HepG2 (cell line): ENCODE measurements around the gene LRR1. TPM values are rescaled to one million over a fixed set of nuclear protein-coding genes. Genes with fewer than 3 reads are reported as not detected.
A peak's percentile ranks its signal among the peaks of the same experiment; 100 is the strongest.

Experiments
- ARNT2 ChIP-seq: sonication (generic); formaldehyde crosslinking; IDR thresholded peaks from 2 replicates; pipeline ENCODE4 v1.8.0; 2022; ENCODE audit warnings: mild to moderate bottlenecking, low read depth, missing genetic modification reagents, moderate library complexity
- BCL6 ChIP-seq: IDR thresholded peaks from 2 replicates; pipeline ENCODE4 v1.6.1; 2016; ENCODE audit warnings: missing genetic modification reagents, missing compliant biosample characterization
- CCDC6 ChIP-seq: sonication (generic); formaldehyde crosslinking; IDR thresholded peaks from 2 replicates; pipeline ENCODE4 v1.8.1; 2022; ENCODE audit warnings: mild to moderate bottlenecking, missing genetic modification reagents, moderate library complexity
- FOXC1 ChIP-seq: sonication (generic); formaldehyde crosslinking; IDR thresholded peaks from 2 replicates; pipeline ENCODE4 v1.8.0; 2022; ENCODE audit warnings: mild to moderate bottlenecking, missing genetic modification reagents, borderline replicate concordance
- HNF4A ChIP-seq: sonication (generic); formaldehyde crosslinking; IDR thresholded peaks from 2 replicates; pipeline ENCODE4 v1.4.0; 2020; ENCODE audit warnings: missing genetic modification reagents
- KDM5A ChIP-seq: fragments of 200-600 bp; sonication (generic); IDR thresholded peaks from 2 replicates; pipeline ENCODE4 v1.7.0; 2018; ENCODE audit warnings: antibody characterized with exemption, mild to moderate bottlenecking, low read length, borderline replicate concordance
- MAF1 ChIP-seq: sonication (generic); formaldehyde crosslinking; IDR thresholded peaks from 2 replicates; pipeline ENCODE4 v1.5.0; 2020; ENCODE audit warnings: missing genetic modification reagents, borderline replicate concordance
- MLLT10 ChIP-seq: sonication (generic); formaldehyde crosslinking; IDR thresholded peaks from 2 replicates; pipeline ENCODE4 v1.4.0; 2020; ENCODE audit warnings: missing genetic modification reagents
- POLR2A ChIP-seq, 2 experiments: IDR thresholded peaks; 2 replicates each; pipeline ENCODE4 v1.6.1; 2011; ENCODE audit warnings: low read depth in 2 of 2, low read length in 2 of 2, mild to moderate bottlenecking in 1 of 2, moderate library complexity in 1 of 2; ENCODE audit not compliant: insufficient read depth in 1 of 2
- RCOR2 ChIP-seq: IDR thresholded peaks from 2 replicates; pipeline ENCODE4 v1.6.1; 2016; ENCODE audit warnings: missing biosample characterization, missing genetic modification reagents
- SRF ChIP-seq: IDR thresholded peaks from 2 replicates; pipeline ENCODE4 v1.6.1; 2011; ENCODE audit warnings: mild to moderate bottlenecking, low read depth, low read length, moderate library complexity
- TOPORS ChIP-seq: sonication (generic); formaldehyde crosslinking; IDR thresholded peaks from 2 replicates; pipeline ENCODE4 v1.8.0; 2023; ENCODE audit warnings: mild to moderate bottlenecking, missing genetic modification reagents
- ZFP36L1 ChIP-seq: sonication (generic); formaldehyde crosslinking; IDR thresholded peaks from 2 replicates; pipeline ENCODE4 v1.8.0; 2022; ENCODE audit warnings: mild to moderate bottlenecking, missing genetic modification reagents, moderate library complexity
- ZNF260 ChIP-seq: sonication (generic); formaldehyde crosslinking; IDR thresholded peaks from 2 replicates; pipeline ENCODE4 v1.4.0; 2020; ENCODE audit warnings: missing genetic modification reagents, low read depth, mild to moderate bottlenecking, borderline replicate concordance
- ZNF460 ChIP-seq: sonication (generic); formaldehyde crosslinking; IDR thresholded peaks from 2 replicates; pipeline ENCODE4 v1.5.1; 2020; ENCODE audit warnings: missing genetic modification reagents, mild to moderate bottlenecking, borderline replicate concordance
- ZNF567 ChIP-seq: sonication (generic); formaldehyde crosslinking; IDR thresholded peaks from 2 replicates; pipeline ENCODE4 v1.8.1; 2023; ENCODE audit warnings: mild to moderate bottlenecking, missing genetic modification reagents, borderline replicate concordance
- ZNF713 ChIP-seq: sonication (generic); formaldehyde crosslinking; IDR thresholded peaks from 2 replicates; pipeline ENCODE4 v1.4.0; 2020; ENCODE audit warnings: mild to moderate bottlenecking, missing genetic modification reagents
- ZNF775 ChIP-seq: sonication (generic); formaldehyde crosslinking; IDR thresholded peaks from 2 replicates; pipeline ENCODE4 v1.4.0; 2020; ENCODE audit warnings: missing genetic modification reagents, mild to moderate bottlenecking, moderate library complexity, borderline replicate concordance
- ZNF850 ChIP-seq: sonication (generic); formaldehyde crosslinking; conservative IDR thresholded peaks from 2 replicates; pipeline ENCODE4 v1.9.0; 2021; ENCODE audit warnings: mild to moderate bottlenecking, missing genetic modification reagents
- polyA plus RNA-seq, 8 experiments: library from polyadenylated mRNA; depleted of rRNA in 3 of 8; stranded (reverse) in 7 of 8; unstranded in 1 of 8; fragments of >200 nt; fragmentation: Illumina TruSeq in 4 of 8; extraction: Trizol in 4 of 8; gene quantifications; 2 replicates each; pipeline versions ENCODE4 v1.2.1 to v1.2.3, GENCODE V29; 2011 to 2016; ENCODE audit warnings: low read depth in 4 of 8, missing spikeins in 1 of 8, mixed read lengths in 1 of 8; ENCODE audit not compliant: insufficient read depth in 1 of 8
- total RNA-seq, 5 experiments: library from RNA; depleted of rRNA; stranded (reverse); fragments of >200 nt; fragmentation: Illumina TruSeq; extraction: Trizol; gene quantifications; 2 replicates each; pipeline ENCODE4 v1.2.3, GENCODE V29; 2016; ENCODE audit warnings: low read depth in 1 of 5
- TF ChIP-seq, protein P1 (sequence below): sonication (generic); formaldehyde crosslinking; IDR thresholded peaks from 2 replicates; pipeline ENCODE4 v1.5.1; 2020; ENCODE audit warnings: missing genetic modification reagents, mild to moderate bottlenecking, borderline replicate concordance
- TF ChIP-seq, protein P2 (sequence below): sonication (generic); formaldehyde crosslinking; IDR thresholded peaks from 2 replicates; pipeline ENCODE4 v1.5.1; 2020; ENCODE audit warnings: mild to moderate bottlenecking, missing genetic modification reagents, moderate library complexity
- TF ChIP-seq, protein P3 (sequence below): sonication (generic); formaldehyde crosslinking; IDR thresholded peaks from 2 replicates; pipeline ENCODE4 v1.5.0; 2020; ENCODE audit warnings: missing genetic modification reagents
- TF ChIP-seq, protein P4 (sequence below): sonication (generic); formaldehyde crosslinking; conservative IDR thresholded peaks from 2 replicates; pipeline ENCODE4 v1.4.0; 2020; ENCODE audit warnings: missing genetic modification reagents

The LRR1 gene
- total and polyA plus RNA-seq, 2 of the 13 experiments (the other 11 are each of a cell fraction or from before 2014, with no cell fraction given), result 7.0 to 36.2 TPM

DNA sequence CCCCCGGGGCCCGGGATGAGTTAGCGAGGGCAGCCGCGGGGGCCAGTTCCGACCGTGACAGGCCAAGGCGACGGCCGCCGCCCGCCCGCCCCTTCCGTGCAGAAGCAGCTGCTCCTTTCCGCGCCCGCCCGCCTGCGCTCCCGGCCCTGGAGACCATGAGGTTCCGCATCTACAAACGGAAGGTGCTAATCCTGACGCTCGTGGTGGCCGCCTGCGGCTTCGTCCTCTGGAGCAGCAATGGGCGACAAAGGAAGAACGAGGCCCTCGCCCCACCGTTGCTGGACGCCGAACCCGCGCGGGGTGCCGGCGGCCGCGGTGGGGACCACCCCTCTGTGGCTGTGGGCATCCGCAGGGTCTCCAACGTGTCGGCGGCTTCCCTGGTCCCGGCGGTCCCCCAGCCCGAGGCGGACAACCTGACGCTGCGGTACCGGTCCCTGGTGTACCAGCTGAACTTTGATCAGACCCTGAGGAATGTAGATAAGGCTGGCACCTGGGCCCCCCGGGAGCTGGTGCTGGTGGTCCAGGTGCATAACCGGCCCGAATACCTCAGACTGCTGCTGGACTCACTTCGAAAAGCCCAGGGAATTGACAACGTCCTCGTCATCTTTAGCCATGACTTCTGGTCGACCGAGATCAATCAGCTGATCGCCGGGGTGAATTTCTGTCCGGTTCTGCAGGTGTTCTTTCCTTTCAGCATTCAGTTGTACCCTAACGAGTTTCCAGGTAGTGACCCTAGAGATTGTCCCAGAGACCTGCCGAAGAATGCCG is 22.6 kb downstream of the LRR1 start (continued):
- TF ChIP-seq, protein P1, sequence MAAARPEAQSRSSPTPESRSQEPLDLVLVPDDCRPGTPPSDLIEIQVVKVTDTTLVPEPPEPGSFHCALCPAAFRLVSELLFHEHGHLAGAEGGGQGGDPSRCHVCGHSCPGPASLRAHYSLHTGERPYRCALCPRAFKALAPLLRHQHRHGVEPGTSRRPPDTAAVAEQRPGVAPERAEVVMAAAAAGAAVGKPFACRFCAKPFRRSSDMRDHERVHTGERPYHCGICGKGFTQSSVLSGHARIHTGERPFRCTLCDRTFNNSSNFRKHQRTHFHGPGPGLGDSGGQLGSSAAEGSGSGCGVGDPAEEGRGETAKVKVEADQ, result peak; percentile 75; the same call in 1 of the 2 replicates
- TF ChIP-seq ZNF775 (peak; percentile 57; the same call in 1 of the 2 replicates), CCDC6 (CRISPR knock-in tag) (peak; percentile 9; the same call in 1 of the 2 replicates), TOPORS (no peak), ZNF567 (CRISPR knock-in tag) (no peak), FOXC1 (0 out of 2 replicates have a peak, but pooled peaks have one; percentile 2), ZNF713 (no peak), ZNF460 (CRISPR knock-in tag) (no peak), RCOR2 (CRISPR knock-in tag) (no peak), BCL6 (CRISPR knock-in tag) (no peak), HNF4A (CRISPR knock-in tag) (peak; percentile 81), ZFP36L1 (peak; percentile 77; the same call in 1 of the 2 replicates), ZNF260 (CRISPR knock-in tag) (no peak), ZNF850 (CRISPR knock-in tag) (no peak), KDM5A (no peak), SRF (no peak), POLR2A (IDR thresholded peaks at IDR 0.05; ENCODE audit: insufficient read depth in 1 of 2, low read depth in 2 of 2, low read length in 2 of 2) (peak in 1 of 2 experiments; percentile 52; a peak in 1 of 4 replicates), MAF1 (CRISPR knock-in tag) (no peak), MLLT10 (no peak), ARNT2 (0 out of 2 replicates have a peak, but pooled peaks have one; percentile 17)
- TF ChIP-seq, protein P2, sequence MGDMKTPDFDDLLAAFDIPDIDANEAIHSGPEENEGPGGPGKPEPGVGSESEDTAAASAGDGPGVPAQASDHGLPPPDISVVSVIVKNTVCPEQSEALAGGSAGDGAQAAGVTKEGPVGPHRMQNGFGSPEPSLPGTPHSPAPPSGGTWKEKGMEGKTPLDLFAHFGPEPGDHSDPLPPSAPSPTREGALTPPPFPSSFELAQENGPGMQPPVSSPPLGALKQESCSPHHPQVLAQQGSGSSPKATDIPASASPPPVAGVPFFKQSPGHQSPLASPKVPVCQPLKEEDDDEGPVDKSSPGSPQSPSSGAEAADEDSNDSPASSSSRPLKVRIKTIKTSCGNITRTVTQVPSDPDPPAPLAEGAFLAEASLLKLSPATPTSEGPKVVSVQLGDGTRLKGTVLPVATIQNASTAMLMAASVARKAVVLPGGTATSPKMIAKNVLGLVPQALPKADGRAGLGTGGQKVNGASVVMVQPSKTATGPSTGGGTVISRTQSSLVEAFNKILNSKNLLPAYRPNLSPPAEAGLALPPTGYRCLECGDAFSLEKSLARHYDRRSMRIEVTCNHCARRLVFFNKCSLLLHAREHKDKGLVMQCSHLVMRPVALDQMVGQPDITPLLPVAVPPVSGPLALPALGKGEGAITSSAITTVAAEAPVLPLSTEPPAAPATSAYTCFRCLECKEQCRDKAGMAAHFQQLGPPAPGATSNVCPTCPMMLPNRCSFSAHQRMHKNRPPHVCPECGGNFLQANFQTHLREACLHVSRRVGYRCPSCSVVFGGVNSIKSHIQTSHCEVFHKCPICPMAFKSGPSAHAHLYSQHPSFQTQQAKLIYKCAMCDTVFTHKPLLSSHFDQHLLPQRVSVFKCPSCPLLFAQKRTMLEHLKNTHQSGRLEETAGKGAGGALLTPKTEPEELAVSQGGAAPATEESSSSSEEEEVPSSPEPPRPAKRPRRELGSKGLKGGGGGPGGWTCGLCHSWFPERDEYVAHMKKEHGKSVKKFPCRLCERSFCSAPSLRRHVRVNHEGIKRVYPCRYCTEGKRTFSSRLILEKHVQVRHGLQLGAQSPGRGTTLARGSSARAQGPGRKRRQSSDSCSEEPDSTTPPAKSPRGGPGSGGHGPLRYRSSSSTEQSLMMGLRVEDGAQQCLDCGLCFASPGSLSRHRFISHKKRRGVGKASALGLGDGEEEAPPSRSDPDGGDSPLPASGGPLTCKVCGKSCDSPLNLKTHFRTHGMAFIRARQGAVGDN (CRISPR knock-in tag), result peak; percentile 73
- TF ChIP-seq, protein P3, sequence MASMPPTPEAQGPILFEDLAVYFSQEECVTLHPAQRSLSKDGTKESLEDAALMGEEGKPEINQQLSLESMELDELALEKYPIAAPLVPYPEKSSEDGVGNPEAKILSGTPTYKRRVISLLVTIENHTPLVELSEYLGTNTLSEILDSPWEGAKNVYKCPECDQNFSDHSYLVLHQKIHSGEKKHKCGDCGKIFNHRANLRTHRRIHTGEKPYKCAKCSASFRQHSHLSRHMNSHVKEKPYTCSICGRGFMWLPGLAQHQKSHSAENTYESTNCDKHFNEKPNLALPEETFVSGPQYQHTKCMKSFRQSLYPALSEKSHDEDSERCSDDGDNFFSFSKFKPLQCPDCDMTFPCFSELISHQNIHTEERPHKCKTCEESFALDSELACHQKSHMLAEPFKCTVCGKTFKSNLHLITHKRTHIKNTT (CRISPR knock-in tag), result no peak
- TF ChIP-seq, protein P4, sequence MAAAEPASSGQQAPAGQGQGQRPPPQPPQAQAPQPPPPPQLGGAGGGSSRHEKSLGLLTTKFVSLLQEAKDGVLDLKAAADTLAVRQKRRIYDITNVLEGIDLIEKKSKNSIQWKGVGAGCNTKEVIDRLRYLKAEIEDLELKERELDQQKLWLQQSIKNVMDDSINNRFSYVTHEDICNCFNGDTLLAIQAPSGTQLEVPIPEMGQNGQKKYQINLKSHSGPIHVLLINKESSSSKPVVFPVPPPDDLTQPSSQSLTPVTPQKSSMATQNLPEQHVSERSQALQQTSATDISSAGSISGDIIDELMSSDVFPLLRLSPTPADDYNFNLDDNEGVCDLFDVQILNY (CRISPR knock-in tag), result no peak
